HG03159 (cell line): ENCODE results near the gene SIRT1.
"Not testable (repeated sequence)": the region's sequence is repeated elsewhere in the genome, so short reads cannot be mapped to it uniquely, and the experiment has no call there.

ENCODE experiments used
- ATAC-seq: cut with Tn5 transposase; IDR thresholded peaks from one replicate; pipeline ENCODE4 v1.9.1; 2021; ENCODE audit warnings: mild to moderate bottlenecking, moderate library complexity; ENCODE audit not compliant: unreplicated experiment

The SIRT1 gene

DNA sequence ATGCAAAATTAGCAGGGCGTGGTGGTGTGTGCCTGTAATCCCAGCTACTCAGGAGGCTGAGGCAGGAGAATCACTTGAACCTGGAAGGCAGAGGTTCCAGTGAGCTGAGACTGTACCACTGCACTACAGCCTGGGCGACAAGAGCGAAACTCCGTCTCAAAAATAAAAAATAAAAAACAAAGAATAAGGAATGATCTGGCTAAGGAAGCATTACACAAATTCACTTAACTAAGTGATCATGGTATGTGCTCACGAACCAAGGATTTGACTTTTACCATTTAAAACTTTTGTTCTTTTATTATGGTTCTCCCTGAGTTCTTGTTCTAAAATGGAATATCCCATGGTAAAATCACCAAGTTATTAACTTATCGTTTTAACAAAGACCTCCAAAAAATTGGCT lies 71.2 kb downstream of the SIRT1 start:
- ATAC-seq, result no peak

DNA sequence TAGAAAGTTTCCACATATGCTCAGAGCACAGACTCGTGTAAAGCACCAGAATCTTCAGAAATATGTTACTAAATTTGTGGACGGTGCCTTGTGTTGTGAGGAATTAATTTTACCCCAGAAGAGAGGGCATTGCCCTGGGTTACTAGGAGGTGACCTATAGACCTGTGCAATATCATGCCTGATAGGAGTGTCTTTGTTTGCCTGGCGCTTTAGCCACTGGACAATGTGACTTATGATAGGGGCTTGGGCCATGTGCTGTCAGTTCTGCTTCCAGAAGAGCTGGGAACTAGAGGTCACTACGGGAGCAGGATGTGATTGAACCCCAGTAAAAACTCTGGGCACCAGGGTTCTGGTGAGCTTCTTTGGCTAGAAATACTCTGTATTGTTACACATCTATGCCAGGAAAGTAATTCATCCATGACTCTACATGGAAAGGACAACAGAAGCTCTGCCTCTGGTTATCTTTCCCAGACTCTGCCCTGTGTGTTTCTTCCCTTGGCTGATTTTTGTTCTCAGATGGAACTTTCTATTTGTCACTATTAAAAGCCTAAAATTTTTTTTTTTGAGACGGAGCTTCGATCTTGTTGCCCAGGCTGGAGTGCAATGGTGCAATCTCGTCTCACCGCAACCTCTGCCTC lies 75.5 kb downstream of the SIRT1 start:
- ATAC-seq, result no peak

DNA sequence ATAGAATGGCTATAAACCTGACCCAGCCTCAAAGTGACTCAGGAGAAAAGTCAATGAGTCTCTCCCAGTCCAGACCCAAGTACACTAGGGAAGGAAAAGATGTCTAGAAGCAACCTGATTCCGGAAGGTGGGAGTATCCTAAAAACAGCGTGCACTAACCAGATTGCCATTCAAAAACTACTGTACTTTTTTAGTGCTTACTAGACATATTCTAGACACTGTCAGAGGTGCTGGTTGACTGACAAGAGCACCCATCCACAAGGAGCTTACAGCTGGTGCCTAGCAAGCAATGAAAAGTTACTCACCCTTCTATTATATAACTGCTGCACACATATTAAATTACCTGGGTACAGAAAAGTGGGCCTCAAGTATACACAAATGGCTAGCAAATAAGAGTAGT lies 81.0 kb downstream of the SIRT1 start:
- ATAC-seq, result no peak

DNA sequence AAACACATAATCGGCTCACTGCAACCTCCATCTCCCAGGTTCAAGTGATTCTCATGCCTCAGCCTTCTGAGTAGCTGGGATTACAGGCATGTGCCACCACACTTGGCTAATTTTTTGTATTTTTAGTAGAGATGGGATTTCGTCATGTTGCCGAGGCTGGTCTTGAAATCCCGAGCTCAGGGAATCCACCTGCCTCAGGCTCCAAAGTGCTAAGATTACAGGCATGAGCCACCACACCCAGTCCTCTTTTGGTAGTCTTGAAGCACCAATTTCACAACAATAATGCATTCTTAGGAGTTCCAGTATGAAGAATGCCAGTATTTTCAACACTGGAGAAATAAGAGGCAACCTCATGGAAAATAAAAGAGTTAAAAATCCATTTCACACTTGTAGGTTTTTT lies 81.6 kb downstream of the SIRT1 start:
- ATAC-seq, result not testable (repeated sequence)
